Liver (tissue), 2 donors: ENCODE data around the gene ROM1.

Experiments used
- ATF3 ChIP-seq: IDR thresholded peaks from 2 replicates; pipeline ENCODE4 v1.6.1; 2016; ENCODE audit warnings: antibody characterized with exemption
- MAX ChIP-seq: IDR thresholded peaks from 2 replicates; pipeline ENCODE4 v1.6.1; 2016; ENCODE audit warnings: antibody characterized with exemption
- TAF1 ChIP-seq: conservative IDR thresholded peaks from 2 replicates; pipeline ENCODE4 v1.6.1; 2016; ENCODE audit warnings: antibody characterized with exemption, mild to moderate bottlenecking
- donor health status: healthy.

- TF ChIP-seq TAF1 = no peak
- TF ChIP-seq MAX = no peak
- no peak for TF ChIP-seq ATF3
These were observed 7.2 kb upstream of the ROM1 start for GRCh38 chr11:62605902-62606301.
